NCI-H510A (cell line): ENCODE data around the gene FREM1.

Experiments
- DNase-seq: peaks from one replicate; lab custom pipeline; 2025; lab: John Stamatoyannopoulos, UW

Gene FREM1

DNA sequence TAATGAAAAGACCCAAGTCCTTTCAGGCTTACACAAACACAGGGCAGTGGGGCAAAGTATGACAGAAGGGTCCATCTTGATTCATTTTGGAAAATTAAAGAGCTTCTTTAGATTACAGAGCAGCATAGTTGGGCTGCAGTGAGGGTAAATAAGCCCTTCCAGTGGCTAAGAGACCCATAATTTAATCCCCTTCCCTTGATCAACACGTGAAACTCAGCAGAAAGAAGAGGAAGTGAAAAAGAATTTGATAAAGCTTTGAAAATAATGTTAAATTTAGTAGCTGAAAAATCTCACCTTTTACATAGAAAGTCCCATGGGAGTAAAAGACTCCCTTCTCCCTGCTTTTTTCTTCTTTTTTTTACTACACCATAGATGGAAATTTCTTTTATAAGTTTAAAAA is 87.6 kb downstream of the FREM1 start:
- no peak for DNase-seq

- DNase-seq: no peak
These were observed 91.0 kb downstream of the FREM1 start for GRCh38 chr9:14819183-14819582.

DNA sequence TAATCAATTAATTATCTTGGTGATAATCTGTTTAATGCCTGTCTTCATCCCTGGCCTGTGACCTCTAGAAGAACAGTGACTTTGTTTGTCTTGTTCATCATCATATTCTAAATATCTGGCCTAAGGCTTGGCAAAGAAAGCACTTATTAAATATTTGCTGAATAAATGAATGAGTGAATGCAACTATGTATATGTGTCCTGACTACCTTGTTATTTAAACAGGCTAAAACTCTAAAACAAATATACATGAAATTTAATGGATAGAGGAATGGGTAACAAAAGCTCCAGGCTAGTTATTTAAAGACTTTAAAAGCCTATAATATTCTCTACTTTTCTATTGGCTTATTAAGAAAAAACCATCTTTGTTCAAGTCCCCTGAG is 96.0 kb downstream of the FREM1 start:
- DNase-seq: no peak

- DNase-seq: no peak
These were observed 96.6 kb downstream of the FREM1 start for GRCh38 chr9:14813336-14814248.

- DNase-seq: no peak
These were observed 97.4 kb downstream of the FREM1 start for GRCh38 chr9:14812806-14813205.

- DNase-seq: no peak
These were observed 98.4 kb downstream of the FREM1 start for GRCh38 chr9:14811844-14812243.

- DNase-seq: no peak
These were observed 103.2 kb downstream of the FREM1 start for GRCh38 chr9:14806941-14807520.

DNA sequence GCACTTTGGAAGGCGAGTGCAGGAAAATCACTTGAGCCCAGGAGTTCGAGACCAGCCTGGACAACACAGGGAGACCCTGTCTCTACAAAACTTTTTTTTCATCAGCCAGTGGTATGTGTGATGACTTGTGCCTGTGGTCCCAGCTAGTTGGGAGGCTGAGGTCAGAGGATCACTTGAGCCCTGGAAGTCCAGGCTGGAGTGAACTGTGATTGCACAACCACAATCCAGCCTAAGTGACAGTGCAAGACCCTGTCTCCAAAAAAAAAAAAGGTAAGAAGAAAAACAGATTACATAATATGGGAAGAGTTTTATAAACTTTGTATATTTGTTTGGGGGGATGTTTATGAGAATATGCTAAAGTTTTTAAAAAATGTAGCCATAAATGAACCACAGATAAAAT is 111.2 kb downstream of the FREM1 start:
- no peak for DNase-seq

GRCh38 chr9:14797435-14797834 is 112.8 kb downstream of the FREM1 start:
- DNase-seq: no peak

DNA sequence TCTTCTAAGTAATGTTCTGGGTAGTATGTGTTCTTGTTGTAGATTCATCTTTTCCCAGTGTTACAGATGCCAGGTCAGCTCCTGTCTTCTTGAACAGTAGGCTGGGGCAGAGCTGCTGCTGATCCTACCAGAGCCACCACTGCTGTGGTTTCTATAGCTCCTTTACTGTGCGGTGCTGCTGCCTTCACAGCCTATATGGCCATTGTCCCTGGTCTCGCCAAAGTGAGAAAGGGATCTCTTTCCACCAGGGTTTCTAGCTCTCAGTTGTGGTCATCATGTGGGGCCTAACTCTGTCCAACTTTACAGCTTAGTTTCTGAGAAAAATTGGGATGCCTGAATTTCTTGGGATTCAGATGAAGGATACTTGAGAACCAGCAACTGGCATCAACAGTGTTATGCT is 116.8 kb downstream of the FREM1 start:
- no peak for DNase-seq

DNA sequence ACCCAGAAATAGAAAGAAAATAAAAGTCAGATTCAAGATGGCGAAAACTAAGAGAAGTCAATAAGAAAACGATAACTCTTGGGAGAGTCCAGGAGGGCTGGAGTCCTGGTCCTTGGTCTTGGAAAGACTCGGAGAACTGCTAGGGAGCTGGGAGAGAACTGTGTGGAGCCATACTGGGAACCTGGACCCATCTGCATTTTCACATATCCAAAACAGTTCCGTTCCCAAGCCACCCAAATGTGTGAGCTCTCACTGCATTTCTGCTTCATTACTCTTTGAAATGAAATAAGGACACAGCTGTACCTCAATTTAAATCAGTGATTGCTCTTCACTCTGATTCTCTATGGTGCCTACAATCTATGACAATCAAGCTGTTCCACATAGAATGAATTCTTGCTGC is 119.6 kb downstream of the FREM1 start:
- no peak for DNase-seq

DNA sequence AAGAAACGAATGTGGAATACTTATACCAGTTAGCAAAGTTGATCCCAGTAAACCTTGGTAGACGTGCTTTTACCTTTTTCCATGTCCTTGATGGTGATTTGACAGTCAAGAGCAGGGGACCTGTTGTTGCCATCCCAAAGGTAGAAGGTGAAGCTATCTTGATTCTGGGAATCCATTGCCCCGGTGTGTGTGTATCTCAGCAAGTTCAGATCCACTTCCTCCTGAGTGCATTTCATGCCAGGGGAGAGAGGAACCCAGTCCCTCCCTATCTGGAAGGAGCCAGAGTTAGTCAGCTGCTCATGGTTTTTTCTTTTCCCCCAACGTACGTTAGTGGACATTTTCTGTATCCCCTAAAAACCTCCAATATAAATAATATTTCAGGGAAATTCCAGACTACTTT is 121.4 kb downstream of the FREM1 start:
- DNase-seq: no peak

DNA sequence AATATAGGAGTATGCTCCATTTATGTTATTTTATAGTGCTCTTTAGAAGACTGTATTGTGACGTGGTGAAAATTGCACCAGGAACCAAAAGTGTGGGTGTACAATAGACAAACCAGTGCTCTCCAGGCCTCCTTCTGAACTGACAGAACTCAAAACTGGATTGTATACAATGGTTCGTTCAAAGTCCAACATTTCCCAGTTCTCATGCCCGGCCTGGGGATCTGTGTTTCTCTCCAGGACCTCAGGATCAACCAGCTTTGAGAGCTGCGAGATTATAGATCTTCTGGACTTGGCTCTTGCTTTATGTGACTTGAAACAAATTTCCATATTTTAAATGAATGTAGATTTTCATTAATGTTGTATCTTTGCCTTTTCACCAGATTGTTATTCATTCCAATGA is 126.9 kb downstream of the FREM1 start:
- no peak for DNase-seq

DNA sequence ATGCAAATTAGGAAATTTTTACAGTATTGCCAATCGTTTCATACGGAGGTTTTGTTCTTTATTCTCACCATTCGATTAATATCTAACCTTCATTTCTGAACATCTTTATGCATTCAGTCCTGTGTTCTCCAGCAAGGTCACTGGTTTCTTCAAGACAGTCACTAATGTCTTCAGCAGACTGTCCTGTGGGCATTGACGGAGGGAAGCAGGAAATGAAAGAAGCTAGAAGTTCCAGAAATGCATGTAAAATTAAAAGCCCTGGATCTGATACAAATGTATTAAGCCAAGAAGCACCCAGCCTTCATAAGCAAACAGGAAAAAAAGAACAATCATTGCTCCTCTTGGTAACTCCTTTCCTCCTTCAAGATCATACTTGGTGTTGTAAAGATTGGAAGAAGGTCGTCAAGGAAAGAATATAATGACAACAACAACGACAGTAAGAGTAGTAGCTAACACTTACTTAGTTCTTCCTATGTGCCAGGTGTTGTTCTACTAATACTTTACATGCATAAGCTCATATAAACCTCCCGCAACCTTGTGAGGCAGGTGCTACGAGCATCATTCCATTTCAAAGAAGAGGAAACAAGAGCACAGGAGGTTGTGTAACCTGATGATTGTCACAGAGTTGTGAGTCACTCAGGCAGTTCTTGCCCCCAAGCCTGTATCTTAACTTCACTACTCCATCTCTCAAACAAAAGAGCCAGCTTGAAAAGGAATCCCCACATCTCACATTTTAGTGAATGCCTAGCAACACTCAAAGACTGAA is 127.8 kb downstream of the FREM1 start:
- DNase-seq: no peak

- DNase-seq: no peak
These were observed 129.5 kb downstream of the FREM1 start for GRCh38 chr9:14780693-14781092.

DNA sequence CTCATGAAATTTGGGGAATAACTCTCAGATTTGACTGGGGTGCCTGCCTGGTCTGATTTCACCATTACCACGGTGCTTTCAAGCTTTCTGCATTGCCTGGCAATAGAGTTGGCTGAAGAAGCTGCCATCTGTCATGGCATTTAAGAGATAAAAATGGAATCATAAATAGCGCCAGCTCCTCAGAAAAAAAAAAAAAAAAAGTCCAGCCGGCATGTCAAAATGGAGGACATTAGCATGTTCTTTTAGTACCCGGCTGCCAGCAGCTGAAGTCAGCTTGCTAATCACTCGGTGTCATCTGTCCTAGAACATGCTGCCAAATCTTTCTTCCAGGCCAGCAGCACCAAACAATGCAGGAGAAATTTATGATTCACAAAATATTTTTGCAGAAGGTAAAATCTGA is 130.0 kb downstream of the FREM1 start:
- no peak for DNase-seq

DNA sequence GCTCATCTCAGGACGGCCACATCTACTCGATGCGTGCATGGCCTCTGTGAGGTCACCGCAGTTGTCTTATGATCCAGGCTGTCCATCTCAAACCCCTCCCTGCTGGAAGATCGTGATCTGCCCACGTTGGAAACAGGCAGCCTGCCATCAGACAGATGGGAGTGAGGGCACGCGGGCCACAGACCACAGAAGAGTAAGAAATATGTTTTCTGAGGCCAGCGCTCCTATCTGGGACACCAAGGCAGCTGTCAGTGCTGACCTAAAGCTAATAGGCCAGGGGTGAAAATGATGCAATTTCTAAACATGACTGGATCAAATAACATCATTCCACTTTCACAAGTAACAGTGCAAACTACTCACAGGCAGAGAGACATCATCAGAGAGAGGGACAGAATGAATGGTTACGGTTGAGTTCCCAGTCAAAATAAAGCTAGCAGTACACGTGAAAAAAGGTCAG is 130.6 kb downstream of the FREM1 start:
- no peak for DNase-seq

- DNase-seq: no peak
These were observed 131.7 kb downstream of the FREM1 start for GRCh38 chr9:14778565-14778964.

GRCh38 chr9:14775917-14776316 is 134.3 kb downstream of the FREM1 start:
- no peak for DNase-seq

- DNase-seq: no peak
These were observed 139.6 kb downstream of the FREM1 start for GRCh38 chr9:14770592-14770991.

GRCh38 chr9:14769230-14769571 is 141.0 kb downstream of the FREM1 start:
- DNase-seq: no peak

DNA sequence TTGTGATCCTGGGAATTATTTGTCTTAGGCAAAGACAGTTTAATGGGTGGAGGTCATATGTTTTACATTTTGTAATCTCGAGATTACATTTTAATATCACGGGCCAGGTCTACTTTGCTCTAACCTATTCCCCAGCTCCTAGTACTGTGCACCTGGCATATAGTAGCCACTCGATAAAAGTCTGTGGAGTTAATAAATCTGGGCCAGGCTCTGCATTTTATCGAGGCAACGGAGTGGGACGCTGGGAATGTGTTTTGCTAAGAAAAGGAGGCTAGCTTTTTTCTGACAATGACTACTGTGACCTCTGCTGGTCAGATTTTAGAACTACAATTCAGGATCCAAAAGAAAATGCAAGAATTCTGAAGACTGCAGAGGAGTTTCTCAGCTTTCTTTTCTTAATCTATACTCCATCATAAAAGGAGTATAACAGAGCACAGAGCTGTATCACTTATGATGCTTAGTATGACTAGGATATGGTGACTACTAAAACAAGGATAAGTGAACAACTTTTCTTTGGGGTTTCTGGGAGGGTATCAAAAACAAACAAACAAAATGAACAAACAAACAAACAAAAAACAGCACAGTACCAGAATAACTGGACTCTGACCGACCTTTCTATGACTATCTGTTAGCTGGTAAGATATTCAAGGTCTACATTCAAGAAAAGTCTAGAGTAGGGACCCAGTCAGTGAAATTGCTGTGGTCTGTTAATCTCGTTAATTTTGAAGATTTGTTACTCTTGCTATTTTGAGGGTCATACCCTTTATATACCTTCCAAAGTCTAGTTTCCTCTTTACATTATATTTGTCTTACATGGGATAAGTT is 141.6 kb downstream of the FREM1 start:
- no peak for DNase-seq
